Epithelial cell of proximal tubule (primary cell): ENCODE results near the gene AGPAT4. TPM values are rescaled to one million over a fixed set of nuclear protein-coding genes. Genes with fewer than 3 reads are reported as not detected.
"Not testable (repeated sequence)": the region's sequence is repeated elsewhere in the genome, so short reads cannot be mapped to it uniquely, and the experiment has no call there.

Source experiments
- DNase-seq: peaks from one replicate; pipeline ENCODE4 v3.0.0-alpha.2; 2011; ENCODE audit warnings: low read depth
- H3K4me3 ChIP-seq: 2 replicates; pipeline ENCODE4 v1.5.1; 2011; ENCODE audit warnings: low read depth, mild to moderate bottlenecking, low read length
- total RNA-seq: library from RNA; depleted of rRNA; stranded (reverse); fragments of >200 nt; gene quantifications from 2 replicates; pipeline ENCODE4 v1.2.3, GENCODE V29; 2015
- TF ChIP-seq, protein P1 (sequence below): conservative IDR thresholded peaks from 2 replicates; pipeline ENCODE4 v1.5.1; 2012; ENCODE audit warnings: low read depth, mild to moderate bottlenecking, low read length

The AGPAT4 gene, protein sequence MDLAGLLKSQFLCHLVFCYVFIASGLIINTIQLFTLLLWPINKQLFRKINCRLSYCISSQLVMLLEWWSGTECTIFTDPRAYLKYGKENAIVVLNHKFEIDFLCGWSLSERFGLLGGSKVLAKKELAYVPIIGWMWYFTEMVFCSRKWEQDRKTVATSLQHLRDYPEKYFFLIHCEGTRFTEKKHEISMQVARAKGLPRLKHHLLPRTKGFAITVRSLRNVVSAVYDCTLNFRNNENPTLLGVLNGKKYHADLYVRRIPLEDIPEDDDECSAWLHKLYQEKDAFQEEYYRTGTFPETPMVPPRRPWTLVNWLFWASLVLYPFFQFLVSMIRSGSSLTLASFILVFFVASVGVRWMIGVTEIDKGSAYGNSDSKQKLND
- 8.6 and 12.2 TPM in 2 replicates for total RNA-seq

DNA sequence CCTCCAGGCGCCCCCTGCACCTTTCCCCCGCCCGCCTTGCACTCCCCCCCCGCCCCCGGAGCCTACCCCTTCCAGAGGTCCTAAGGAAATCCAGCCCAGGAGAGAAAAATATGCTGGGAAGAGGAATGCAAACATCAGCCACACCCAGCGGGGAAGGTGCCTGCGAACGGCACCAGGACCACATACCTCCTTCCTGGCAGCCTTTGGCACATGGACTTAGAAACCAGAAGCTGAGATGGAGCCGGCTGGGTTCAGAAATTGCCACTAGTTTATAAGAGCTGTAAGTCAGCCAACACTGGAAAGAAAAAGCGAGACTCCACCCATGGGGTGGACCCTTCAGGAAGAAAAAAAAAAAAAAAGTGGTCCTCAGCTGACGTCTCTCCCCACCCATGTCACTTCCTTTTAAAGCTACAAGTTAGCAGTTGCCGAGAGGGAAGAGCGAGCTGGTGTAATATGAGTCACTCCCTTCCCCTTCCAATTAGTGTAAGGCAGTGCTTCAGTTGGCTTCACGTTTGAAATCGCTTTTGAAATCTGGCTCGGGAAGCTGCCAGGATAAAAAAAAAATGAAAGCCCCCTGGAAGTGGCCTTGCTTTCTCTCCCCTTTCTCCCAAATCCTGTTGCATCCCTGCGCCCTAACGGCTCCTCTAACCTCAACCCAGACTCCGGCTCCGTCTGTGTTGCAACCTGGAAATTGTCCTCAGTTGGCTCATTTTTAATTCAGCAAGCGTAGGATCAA is at the start of gene AGPAT4:
Gene AGPAT4 (minus strand): TSS at position 310 of the 736 bp plus-strand sequence. CDS start 41,848 bp downstream, outside the sequence.
- DNase-seq, result peak; percentile 92

DNA sequence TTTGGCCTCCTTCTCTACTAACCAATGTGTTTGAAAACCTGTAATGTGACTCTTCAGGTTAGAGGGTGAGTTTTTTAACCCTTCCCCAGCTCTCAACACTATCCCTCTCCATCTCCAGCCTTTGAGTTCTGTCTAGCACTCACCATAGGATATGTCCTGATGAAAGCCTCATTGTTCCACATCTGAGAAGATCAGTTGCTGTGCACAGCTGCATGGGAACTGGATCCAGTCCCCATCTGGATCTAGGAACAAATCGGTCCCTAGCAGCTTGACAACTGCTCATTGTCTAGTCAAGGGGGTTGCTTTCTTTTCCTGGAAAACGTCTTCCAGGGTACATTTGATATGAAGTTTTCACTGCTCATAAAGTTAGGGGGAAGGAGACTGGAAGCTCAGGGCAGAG is 45.4 kb upstream of the AGPAT4 start:
- no peak overlapping the region for H3K4me3 ChIP-seq
- no peak for DNase-seq
- TF ChIP-seq, protein P1, sequence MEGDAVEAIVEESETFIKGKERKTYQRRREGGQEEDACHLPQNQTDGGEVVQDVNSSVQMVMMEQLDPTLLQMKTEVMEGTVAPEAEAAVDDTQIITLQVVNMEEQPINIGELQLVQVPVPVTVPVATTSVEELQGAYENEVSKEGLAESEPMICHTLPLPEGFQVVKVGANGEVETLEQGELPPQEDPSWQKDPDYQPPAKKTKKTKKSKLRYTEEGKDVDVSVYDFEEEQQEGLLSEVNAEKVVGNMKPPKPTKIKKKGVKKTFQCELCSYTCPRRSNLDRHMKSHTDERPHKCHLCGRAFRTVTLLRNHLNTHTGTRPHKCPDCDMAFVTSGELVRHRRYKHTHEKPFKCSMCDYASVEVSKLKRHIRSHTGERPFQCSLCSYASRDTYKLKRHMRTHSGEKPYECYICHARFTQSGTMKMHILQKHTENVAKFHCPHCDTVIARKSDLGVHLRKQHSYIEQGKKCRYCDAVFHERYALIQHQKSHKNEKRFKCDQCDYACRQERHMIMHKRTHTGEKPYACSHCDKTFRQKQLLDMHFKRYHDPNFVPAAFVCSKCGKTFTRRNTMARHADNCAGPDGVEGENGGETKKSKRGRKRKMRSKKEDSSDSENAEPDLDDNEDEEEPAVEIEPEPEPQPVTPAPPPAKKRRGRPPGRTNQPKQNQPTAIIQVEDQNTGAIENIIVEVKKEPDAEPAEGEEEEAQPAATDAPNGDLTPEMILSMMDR, result no peak

More for the DNA sequence above, at the start of gene AGPAT4:
- TF ChIP-seq, protein P1, result no peak
- H3K4me3 ChIP-seq, result peak within 1 kb of the TSS; percentile 66

DNA sequence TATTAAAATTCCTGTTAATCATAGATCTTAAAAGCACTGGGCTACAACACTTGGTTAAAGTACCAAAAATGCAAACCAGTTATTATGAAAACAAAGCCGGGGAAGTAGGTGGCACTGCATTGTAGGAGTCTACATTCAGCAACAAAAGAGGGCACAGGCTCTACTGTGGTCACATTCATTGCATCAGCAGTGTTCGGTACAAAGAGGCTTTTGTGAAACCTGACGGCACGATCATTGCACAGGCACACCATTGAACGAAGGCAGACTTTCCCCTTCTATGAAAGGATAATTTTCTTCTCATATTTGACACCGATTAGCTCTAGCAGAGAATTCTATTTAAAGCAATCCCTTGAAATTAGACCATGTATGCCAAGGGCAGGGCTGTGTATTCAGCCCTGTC is 44.6 kb upstream of the AGPAT4 start:
- DNase-seq, result no peak
- H3K4me3 ChIP-seq, result no peak overlapping the region
- TF ChIP-seq, protein P1, result no peak

DNA sequence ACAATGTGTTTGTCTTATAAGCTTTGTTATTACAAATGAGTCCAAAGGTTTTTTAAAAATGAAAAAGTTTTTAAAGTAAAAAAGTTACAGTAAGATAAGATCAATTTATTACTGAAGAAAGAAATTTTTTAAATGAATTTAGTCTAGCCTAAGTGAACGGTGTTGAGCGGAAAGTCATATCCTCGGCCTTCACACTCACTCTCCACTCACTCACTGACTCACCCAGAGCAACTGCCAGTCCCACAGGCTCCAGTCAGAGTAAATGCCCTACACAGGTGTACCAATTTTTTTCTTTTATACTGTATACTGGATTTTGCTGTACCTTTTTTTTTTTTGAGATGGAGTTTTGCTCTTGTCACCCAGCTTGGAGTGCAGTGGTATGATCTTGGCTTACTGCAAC is 42.7 kb upstream of the AGPAT4 start:
- TF ChIP-seq, protein P1, result no peak
- no peak overlapping the region for H3K4me3 ChIP-seq
- no peak for DNase-seq

DNA sequence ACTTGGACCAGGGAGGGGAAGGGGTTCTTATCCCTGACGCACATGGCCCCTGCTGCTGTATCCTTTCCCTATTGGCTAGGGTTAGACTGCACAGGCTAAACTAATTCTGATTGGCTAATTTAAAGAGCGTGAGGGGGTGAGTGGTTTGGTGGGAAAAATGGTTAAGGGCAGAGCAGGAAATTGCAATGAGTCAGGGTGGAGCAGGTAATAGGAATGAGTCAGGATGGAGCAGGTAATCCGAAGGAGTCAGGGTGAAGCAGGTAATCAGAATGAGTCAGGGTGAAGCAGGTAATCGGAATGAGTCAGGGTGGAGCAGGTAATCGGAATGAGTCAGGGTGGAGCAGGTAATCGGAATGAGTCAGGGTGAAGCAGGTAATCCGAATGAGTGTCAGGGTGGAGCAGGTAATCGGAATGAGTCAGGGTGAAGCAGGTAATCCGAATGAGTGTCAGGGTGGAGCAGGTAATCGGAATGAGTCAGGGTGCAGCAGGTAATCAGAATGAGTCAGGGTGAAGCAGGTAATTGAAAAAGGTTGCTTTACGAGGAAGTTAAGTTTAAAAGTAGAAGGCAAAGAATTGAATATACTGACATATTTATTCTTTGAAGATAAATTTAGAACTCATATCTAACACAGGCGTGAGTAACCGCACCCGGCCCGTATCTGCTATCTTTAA is 41.5 kb upstream of the AGPAT4 start:
- not testable (repeated sequence) for H3K4me3 ChIP-seq, DNase-seq

DNA sequence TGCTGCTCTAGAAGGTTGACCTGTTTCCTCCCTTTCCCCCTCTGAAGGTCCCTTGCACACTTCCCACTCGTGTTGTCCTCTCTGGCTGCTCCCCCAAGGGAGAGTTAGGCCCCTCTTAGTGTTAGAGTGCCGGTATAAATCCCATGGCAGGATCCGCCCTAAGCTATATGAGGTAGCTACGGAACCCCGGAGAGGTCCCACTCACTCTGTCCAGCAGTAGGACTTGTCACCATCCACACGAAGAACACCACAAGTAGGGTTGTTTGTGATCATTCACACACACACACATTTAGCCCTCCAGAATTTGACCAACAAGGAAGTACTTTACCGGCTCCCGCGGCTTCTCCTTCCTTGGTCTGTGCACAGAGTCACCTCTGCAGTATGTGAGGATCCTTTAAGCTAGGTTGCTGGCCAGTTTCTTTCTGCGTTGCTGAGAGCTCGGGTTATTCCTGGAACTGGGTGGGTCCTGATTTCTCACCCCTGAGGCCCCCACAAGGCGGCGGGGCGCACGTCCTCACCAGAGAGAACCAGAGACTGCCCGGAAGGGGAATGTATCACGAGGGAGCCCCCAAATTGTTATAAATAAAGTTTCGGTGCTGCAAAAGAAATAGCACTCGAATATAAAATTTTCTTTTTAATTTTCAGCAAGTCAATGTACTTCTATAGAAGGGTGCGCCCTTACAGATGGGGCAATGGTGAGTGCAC is 40.8 kb upstream of the AGPAT4 start:
- not testable (repeated sequence) for DNase-seq, H3K4me3 ChIP-seq

DNA sequence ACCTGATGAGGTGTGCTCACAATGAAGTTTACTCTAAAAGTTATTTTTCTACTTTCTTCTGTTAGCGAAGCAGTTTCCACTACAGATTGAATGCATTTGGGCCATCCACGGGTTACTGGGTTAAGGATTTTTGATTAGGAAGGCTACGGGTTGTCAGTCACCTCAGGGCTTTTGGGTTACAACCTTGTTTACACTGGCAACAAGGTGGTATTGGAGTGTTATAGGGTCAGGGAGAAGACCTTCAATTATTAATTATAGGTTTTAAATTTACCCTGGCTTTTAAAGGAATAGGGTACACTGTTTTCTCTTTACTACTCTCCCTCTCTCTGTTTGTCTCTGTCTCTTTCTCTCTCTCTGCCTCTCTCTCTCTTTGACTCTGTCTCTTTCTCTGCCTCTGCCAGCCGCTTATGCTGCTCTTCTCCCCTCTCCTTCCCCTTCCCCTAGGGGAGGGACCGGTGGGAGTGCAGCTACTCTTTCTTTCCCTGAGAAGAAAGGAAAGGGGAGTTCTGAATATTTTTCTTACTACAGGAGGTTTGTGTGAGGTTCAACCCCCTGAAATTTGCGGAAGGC is 40.2 kb upstream of the AGPAT4 start:
- H3K4me3 ChIP-seq, result no peak overlapping the region
- TF ChIP-seq, protein P1, result no peak
- no peak for DNase-seq

DNA sequence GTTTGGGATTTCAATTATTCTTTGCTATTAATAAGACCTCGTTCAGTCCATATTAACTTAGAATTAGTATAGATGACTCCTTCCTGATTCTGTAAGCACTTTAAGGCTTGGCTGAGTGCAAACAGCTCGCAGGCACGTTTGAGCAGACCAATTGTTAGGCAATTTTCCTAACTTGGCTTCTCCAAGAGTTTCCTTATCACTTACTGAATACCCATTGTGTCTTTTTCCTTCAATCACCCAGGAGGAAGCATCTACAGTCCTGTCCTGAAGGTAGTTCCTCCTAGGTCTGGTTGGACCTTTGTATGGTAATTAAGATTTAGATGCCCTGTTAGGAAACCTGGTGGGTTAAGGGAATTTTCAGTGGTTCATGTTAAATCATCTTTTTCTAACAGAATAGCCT is 39.6 kb upstream of the AGPAT4 start:
- not testable (repeated sequence) for H3K4me3 ChIP-seq, DNase-seq

DNA sequence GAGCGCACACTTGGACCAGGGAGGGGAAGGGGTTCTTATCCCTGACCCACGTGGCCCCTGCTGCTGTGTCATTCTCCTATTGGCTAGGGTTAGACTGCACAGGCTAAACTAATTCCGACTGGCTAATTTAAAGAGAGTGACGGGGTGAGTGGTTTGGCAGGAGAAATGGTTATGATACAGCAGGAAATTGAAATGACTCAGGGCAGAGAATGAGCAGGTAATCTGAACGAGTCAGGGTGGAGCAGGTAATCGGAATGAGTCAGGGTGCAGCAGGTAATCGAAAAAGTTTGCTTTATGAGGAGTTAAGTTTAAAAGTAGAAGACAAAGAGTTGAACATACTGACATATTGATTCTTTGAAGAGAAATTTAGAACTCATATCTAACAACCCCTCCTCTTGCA is 35.9 kb upstream of the AGPAT4 start:
- H3K4me3 ChIP-seq, DNase-seq: not testable (repeated sequence)
